NCI-H226 (cell line): Measurements from ENCODE around the gene NEK11.

Experiments used
- DNase-seq: peaks from one replicate; pipeline ENCODE4 v3.0.0-alpha.2; 2015

Gene NEK11

GRCh38 chr3:131142580-131142979, 115.9 kb downstream of the NEK11 start:
- DNase-seq = no peak

GRCh38 chr3:131143802-131144201, 117.1 kb downstream of the NEK11 start:
- DNase-seq = no peak

GRCh38 chr3:131147534-131147933, 120.9 kb downstream of the NEK11 start:
- DNase-seq = no peak

GRCh38 chr3:131158434-131158833, 131.8 kb downstream of the NEK11 start:
- DNase-seq = no peak

- DNase-seq = no peak
Observed at GRCh38 chr3:131162516-131162915, 135.8 kb downstream of the NEK11 start.

GRCh38 chr3:131167867-131168266, 141.2 kb downstream of the NEK11 start:
- DNase-seq = no peak

GRCh38 chr3:131169331-131169730, 142.7 kb downstream of the NEK11 start:
- no peak for DNase-seq

- no peak for DNase-seq
Observed at GRCh38 chr3:131172502-131173200, 146.0 kb downstream of the NEK11 start.

GRCh38 chr3:131174752-131175151, 148.1 kb downstream of the NEK11 start:
- DNase-seq = no peak

- DNase-seq = no peak
Observed at GRCh38 chr3:131178710-131179375, 152.2 kb downstream of the NEK11 start.

- DNase-seq = no peak
Observed at GRCh38 chr3:131192701-131193100, 166.0 kb downstream of the NEK11 start.

GRCh38 chr3:131193641-131194238, 167.1 kb downstream of the NEK11 start:
- no peak for DNase-seq

- DNase-seq = no peak
Observed at GRCh38 chr3:131194816-131195215, 168.1 kb downstream of the NEK11 start.

GRCh38 chr3:131200636-131201199, 174.0 kb downstream of the NEK11 start:
- DNase-seq = no peak

GRCh38 chr3:131216330-131216729, 189.7 kb downstream of the NEK11 start:
- DNase-seq = no peak

- peak; percentile 42 for DNase-seq
Observed at GRCh38 chr3:131216801-131217200, 190.1 kb downstream of the NEK11 start.

GRCh38 chr3:131217296-131217741, 190.6 kb downstream of the NEK11 start:
- peak; percentile 24 for DNase-seq

- peak; percentile 76 for DNase-seq
Observed at GRCh38 chr3:131218196-131218595, 191.5 kb downstream of the NEK11 start.

- DNase-seq = peak; percentile 83
Observed at GRCh38 chr3:131221731-131222130, 195.1 kb downstream of the NEK11 start.

- DNase-seq = no peak
Observed at GRCh38 chr3:131222599-131222998, 195.9 kb downstream of the NEK11 start.

- no peak for DNase-seq
Observed at GRCh38 chr3:131223373-131224289, 197.0 kb downstream of the NEK11 start.

- DNase-seq = no peak
Observed at GRCh38 chr3:131224886-131225550, 198.3 kb downstream of the NEK11 start.
